Activated CD4-positive, alpha-beta T cell treated with anti-CD3 and anti-CD28 coated beads, Interleukin-2, amount 10 ng/mL, durations not matched to agents 24 days and 14 days (primary cell): ENCODE measurements around the gene TAX1BP1. TPM values are rescaled to one million over a fixed set of nuclear protein-coding genes. Genes with fewer than 3 reads are reported as not detected.

ENCODE experiments used
- DNase-seq: peaks from one replicate; pipeline ENCODE4 v3.0.0; 2022
- H3K27ac Mint-ChIP-seq: one replicate; pipeline ENCODE4 v1.8.0; 2022; ENCODE audit warnings: mild to moderate bottlenecking, mixed read lengths
- H3K27me3 Mint-ChIP-seq: one replicate; pipeline ENCODE4 v1.8.0; 2022; ENCODE audit warnings: mixed read lengths
- H3K36me3 Mint-ChIP-seq: one replicate; pipeline ENCODE4 v1.8.0; 2022; ENCODE audit warnings: low read depth, mild to moderate bottlenecking, mixed read lengths
- H3K4me1 Mint-ChIP-seq: one replicate; pipeline ENCODE4 v1.8.0; 2021; ENCODE audit warnings: mixed read lengths
- H3K4me3 Mint-ChIP-seq: one replicate; pipeline ENCODE4 v1.8.0; 2022; ENCODE audit warnings: mild to moderate bottlenecking, moderate library complexity, mixed read lengths
- H3K9me3 Mint-ChIP-seq: one replicate; pipeline ENCODE4 v1.8.0; 2021; ENCODE audit warnings: mixed read lengths
- intact Hi-C: fragments of 100-400 bp; cut with micrococcal nuclease; formaldehyde crosslinking; loops from one replicate; pipeline ENCODE4 v1.15.1; 2023
- total RNA-seq: library from RNA; stranded (reverse); gene quantifications from 2 replicates; pipeline ENCODE4 v1.2.3, GENCODE V29; 2022

The TAX1BP1 gene
- total RNA-seq, 1 donor from 2014 or later, result 91.5 TPM

DNA sequence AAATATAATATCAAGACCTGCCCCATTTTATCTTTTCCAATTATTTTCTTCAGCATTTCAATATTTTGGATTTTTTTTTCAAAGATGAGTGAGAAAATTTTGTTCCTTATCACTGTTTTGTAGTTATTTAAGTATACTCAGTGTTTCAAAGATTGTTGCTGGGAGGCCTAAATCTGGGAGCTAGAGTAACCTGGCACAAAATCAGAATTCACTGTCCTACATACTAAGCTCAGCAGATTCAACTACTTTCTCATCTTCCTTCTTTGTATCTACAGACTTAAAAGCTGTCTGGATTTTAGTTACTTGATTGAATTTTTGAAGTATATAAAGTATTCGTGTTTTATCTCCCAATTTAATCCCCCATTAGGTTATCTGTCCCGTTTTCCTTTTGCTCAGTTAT, 85.9 kb downstream of the TAX1BP1 start:
- H3K27ac Mint-ChIP-seq, result no peak overlapping the region

GRCh38 chr7:27826357-27826756, 86.4 kb downstream of the TAX1BP1 start:
- Mint-ChIP-seq H3K27ac (no peak overlapping the region), H3K4me1 (no peaks in the 10 kb centered on the region), H3K4me3 (no peak overlapping the region), H3K27me3 (no peaks in the 10 kb centered on the region), H3K9me3 (no peaks in the 10 kb centered on the region), H3K36me3 (peaks cover 23% of the 10 kb centered on the region)
- DNase-seq, result no peak
- intact Hi-C loops, result no loop called here

More for the DNA sequence above, 85.9 kb downstream of the TAX1BP1 start:
- H3K4me1 Mint-ChIP-seq, result no peaks in the 10 kb centered on the region
- no peak overlapping the region for H3K4me3 Mint-ChIP-seq
- no peaks in the 10 kb centered on the region for H3K9me3 Mint-ChIP-seq
- no peak for DNase-seq
- H3K27me3 Mint-ChIP-seq, result no peaks in the 10 kb centered on the region
- peaks cover 23% of the 10 kb centered on the region for H3K36me3 Mint-ChIP-seq
- intact Hi-C loops, result no loop called here

DNA sequence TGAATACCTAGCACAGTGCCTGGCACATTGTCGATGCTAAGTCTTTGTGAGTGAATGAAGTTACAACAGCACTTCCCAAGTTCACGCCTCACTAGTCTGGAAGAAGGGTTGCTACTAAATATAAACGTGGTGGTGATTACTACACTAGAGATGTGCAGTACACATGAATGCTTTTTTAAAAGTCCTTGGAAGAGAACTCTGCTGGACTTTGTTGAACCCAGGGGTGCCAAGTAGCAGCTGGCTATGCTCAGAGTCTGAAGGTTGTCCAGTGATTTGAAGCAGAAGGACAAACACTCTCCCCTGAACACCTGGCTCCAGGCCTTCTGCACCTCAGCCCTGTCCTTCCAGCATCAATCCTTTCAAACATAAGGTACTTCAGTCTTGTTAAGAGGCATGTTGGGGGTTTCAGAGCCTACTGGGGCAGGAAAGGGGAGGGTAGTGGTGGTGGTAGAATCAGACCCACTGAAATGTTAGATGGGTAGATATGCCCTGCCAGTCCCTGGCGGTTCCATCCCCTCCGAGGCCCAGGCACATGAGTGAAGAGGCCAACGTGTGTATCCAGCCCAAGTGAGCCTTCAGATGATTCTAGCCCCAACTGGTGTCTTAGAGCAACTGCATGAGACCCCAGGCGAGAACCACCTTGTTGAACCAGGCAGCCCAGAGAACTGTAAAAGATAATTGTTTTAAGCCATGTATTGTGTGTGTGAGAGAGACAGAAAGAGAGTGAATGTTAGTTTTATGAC, 94.4 kb downstream of the TAX1BP1 start:
- Mint-ChIP-seq H3K36me3 (peaks cover 6% of the 10 kb centered on the region), H3K4me1 (no peaks in the 10 kb centered on the region), H3K9me3 (no peaks in the 10 kb centered on the region), H3K27ac (no peak overlapping the region), H3K4me3 (no peak overlapping the region), H3K27me3 (no peaks in the 10 kb centered on the region)
- intact Hi-C loops, result no loop called here
- DNase-seq, result no peak

DNA sequence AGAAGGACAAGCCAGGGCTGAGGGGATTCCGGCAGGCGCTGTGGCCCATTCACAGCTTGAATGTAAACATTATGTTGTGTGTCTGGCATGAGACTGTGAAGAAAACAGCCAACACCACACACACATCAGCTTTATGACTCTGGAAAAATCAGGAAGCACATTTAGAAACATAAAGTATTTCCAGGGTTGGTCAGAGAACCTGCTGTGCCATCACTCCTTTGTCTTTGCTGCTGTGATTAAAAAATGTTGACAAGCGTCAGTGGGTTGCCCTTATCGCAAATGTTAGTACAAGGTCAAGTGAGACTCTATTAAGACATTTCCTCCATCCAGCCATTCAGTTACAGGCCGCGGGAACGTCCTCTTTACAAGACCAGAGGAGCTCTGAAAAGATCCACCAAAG, 95.4 kb downstream of the TAX1BP1 start:
- Mint-ChIP-seq H3K27ac (no peak overlapping the region), H3K9me3 (no peaks in the 10 kb centered on the region), H3K27me3 (no peaks in the 10 kb centered on the region), H3K36me3 (peaks cover 6% of the 10 kb centered on the region), H3K4me3 (no peak overlapping the region), H3K4me1 (peaks cover 4% of the 10 kb centered on the region)
- intact Hi-C loops, result no loop called here
- no peak for DNase-seq

- no peak overlapping the region for H3K4me3 Mint-ChIP-seq
- no peak overlapping the region for H3K27ac Mint-ChIP-seq
- intact Hi-C loops, result no loop called here
- no peaks in the 10 kb centered on the region for H3K9me3 Mint-ChIP-seq
- H3K4me1 Mint-ChIP-seq, result peaks cover 4% of the 10 kb centered on the region
- DNase-seq, result no peak
- H3K36me3 Mint-ChIP-seq, result peaks cover 3% of the 10 kb centered on the region
- H3K27me3 Mint-ChIP-seq, result no peaks in the 10 kb centered on the region
Observed at GRCh38 chr7:27836536-27836935, 96.6 kb downstream of the TAX1BP1 start.

- DNase-seq, result no peak
- intact Hi-C loops, result no loop called here
- no peaks in the 10 kb centered on the region for H3K27me3 Mint-ChIP-seq
- no peak overlapping the region for H3K27ac Mint-ChIP-seq
- H3K4me1 Mint-ChIP-seq, result peaks cover 4% of the 10 kb centered on the region
- no peaks in the 10 kb centered on the region for H3K9me3 Mint-ChIP-seq
- H3K4me3 Mint-ChIP-seq, result no peak overlapping the region
- H3K36me3 Mint-ChIP-seq, result peaks cover 1% of the 10 kb centered on the region
Observed at GRCh38 chr7:27839099-27839498, 99.1 kb downstream of the TAX1BP1 start.

GRCh38 chr7:27840313-27840712, 100.4 kb downstream of the TAX1BP1 start:
- no peaks in the 10 kb centered on the region for H3K27me3 Mint-ChIP-seq
- H3K27ac Mint-ChIP-seq, result no peak overlapping the region
- intact Hi-C loops, result no loop called here
- peaks cover 4% of the 10 kb centered on the region for H3K4me1 Mint-ChIP-seq
- H3K9me3 Mint-ChIP-seq, result no peaks in the 10 kb centered on the region
- H3K4me3 Mint-ChIP-seq, result no peak overlapping the region
- peaks cover 1% of the 10 kb centered on the region for H3K36me3 Mint-ChIP-seq
- DNase-seq, result no peak

GRCh38 chr7:27840760-27841364, 100.9 kb downstream of the TAX1BP1 start:
- no peak for DNase-seq
- Mint-ChIP-seq H3K4me1 (peaks cover 4% of the 10 kb centered on the region), H3K27ac (no peak overlapping the region), H3K4me3 (no peak overlapping the region), H3K27me3 (no peaks in the 10 kb centered on the region), H3K9me3 (no peaks in the 10 kb centered on the region), H3K36me3 (peaks cover 1% of the 10 kb centered on the region)
- intact Hi-C loops, result no loop called here

DNA sequence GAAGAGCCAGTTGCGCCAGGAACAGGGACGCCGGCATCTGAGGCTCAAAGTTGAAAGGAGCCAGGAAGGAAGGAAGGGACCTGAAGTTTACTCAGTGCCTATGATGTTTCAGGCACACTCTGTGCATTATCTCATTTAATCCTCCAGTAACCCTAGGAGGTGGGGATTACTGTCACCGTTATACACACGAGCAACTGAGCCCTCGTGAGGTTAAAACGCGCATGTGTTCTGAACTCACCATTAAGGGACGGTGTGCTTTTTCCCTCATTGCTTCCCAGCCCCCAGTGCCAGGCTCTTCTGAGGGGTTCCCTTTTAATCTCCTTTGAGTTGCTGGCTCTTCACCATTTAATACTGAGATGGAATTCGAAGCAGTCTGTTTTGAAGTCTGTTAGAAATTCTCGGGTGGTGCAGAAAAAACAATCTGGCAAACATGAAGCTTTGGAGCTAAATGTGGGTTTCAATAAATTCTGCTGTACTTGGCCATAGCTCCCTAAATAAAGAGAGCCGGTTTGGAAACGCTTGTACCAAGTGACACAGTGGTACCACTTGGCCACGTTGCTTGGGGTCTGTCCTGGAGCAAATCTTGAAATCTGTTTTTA, 102.2 kb downstream of the TAX1BP1 start:
- intact Hi-C loops, result no loop called here
- no peak overlapping the region for H3K4me3 Mint-ChIP-seq
- no peaks in the 10 kb centered on the region for H3K27me3 Mint-ChIP-seq

GRCh38 chr7:27842851-27843250, 102.9 kb downstream of the TAX1BP1 start:
- no peaks in the 10 kb centered on the region for H3K27me3 Mint-ChIP-seq
- DNase-seq, result no peak
- intact Hi-C loops, result no loop called here
- no peak overlapping the region for H3K4me3 Mint-ChIP-seq
- no peak overlapping the region for H3K27ac Mint-ChIP-seq
- H3K9me3 Mint-ChIP-seq, result no peaks in the 10 kb centered on the region
- H3K36me3 Mint-ChIP-seq, result peaks cover 1% of the 10 kb centered on the region
- H3K4me1 Mint-ChIP-seq, result peaks cover 4% of the 10 kb centered on the region

More for the DNA sequence above, 102.2 kb downstream of the TAX1BP1 start:
- DNase-seq, result no peak
- Mint-ChIP-seq H3K36me3 (peaks cover 1% of the 10 kb centered on the region), H3K27ac (no peak overlapping the region), H3K9me3 (no peaks in the 10 kb centered on the region), H3K4me1 (peaks cover 4% of the 10 kb centered on the region)

GRCh38 chr7:27843584-27844305, 103.8 kb downstream of the TAX1BP1 start:
- Mint-ChIP-seq H3K4me1 (peaks cover 4% of the 10 kb centered on the region), H3K27ac (no peak overlapping the region), H3K27me3 (no peaks in the 10 kb centered on the region), H3K9me3 (no peaks in the 10 kb centered on the region), H3K4me3 (no peak overlapping the region), H3K36me3 (peaks cover 1% of the 10 kb centered on the region)
- DNase-seq, result no peak
- intact Hi-C loops, result no loop called here

- Mint-ChIP-seq H3K27ac (no peak overlapping the region), H3K4me3 (no peak overlapping the region), H3K27me3 (no peaks in the 10 kb centered on the region), H3K9me3 (no peaks in the 10 kb centered on the region), H3K36me3 (no peaks in the 10 kb centered on the region), H3K4me1 (no peaks in the 10 kb centered on the region)
- DNase-seq, result no peak
- intact Hi-C loops, result no loop called here
Observed at GRCh38 chr7:27846388-27846787, 106.4 kb downstream of the TAX1BP1 start.

GRCh38 chr7:27850531-27850930, 110.6 kb downstream of the TAX1BP1 start:
- intact Hi-C loops, result no loop called here
- Mint-ChIP-seq H3K4me3 (no peak overlapping the region), H3K4me1 (no peaks in the 10 kb centered on the region)

More at GRCh38 chr7:27850531-27850930, 110.6 kb downstream of the TAX1BP1 start:
- no peak overlapping the region for H3K27ac Mint-ChIP-seq
- no peaks in the 10 kb centered on the region for H3K27me3 Mint-ChIP-seq
- H3K36me3 Mint-ChIP-seq, result no peaks in the 10 kb centered on the region
- peaks cover 8% of the 10 kb centered on the region for H3K9me3 Mint-ChIP-seq
- no peak for DNase-seq
